Measurements from ENCODE around the gene B4GALNT3.

DNA sequence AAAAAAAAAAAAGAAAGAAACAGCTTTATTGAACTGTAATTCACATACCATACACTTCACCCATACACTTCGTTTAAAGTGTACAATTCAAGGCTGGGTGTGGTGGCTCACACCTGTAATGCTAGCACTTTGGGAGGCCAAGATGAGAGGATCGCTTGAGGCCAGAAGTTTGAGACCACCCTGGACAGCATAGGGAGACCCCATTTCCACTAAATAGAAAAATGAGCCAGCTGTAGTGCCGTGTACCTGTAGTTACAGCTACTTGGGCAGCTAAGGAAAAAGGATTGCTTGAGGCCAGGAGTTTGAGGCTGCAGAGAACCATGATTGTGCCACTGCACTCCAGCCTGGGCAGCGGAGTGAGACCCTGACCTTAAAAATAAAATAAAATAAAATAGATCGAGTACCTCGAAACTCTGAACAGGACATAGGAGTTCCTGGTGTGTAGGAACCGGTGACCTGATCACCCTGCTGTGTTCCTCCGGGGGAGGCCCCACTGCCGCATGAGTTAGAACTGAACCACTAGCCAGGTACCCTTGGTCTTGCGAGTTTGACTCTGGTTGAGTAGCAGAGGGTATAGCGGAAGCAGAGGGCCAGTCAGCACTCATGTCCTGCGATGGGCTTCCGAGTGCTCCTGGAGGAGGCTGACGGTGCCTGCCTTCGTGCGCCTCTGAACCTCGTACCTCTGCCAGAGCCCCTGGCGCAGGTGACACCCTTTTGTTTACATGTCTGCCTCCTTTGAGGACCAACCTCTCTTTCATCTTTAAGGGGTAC, 80.0 kb downstream of the B4GALNT3 start:
- no peak for TF ChIP-seq REST (IDR thresholded peaks at IDR 0.05; ENCODE audit: insufficient read depth in 1 of 2, low read depth in 2 of 2, low read length in 1 of 2)
- TF ChIP-seq, protein P1, sequence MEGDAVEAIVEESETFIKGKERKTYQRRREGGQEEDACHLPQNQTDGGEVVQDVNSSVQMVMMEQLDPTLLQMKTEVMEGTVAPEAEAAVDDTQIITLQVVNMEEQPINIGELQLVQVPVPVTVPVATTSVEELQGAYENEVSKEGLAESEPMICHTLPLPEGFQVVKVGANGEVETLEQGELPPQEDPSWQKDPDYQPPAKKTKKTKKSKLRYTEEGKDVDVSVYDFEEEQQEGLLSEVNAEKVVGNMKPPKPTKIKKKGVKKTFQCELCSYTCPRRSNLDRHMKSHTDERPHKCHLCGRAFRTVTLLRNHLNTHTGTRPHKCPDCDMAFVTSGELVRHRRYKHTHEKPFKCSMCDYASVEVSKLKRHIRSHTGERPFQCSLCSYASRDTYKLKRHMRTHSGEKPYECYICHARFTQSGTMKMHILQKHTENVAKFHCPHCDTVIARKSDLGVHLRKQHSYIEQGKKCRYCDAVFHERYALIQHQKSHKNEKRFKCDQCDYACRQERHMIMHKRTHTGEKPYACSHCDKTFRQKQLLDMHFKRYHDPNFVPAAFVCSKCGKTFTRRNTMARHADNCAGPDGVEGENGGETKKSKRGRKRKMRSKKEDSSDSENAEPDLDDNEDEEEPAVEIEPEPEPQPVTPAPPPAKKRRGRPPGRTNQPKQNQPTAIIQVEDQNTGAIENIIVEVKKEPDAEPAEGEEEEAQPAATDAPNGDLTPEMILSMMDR (IDR thresholded peaks at IDR 0.05): no peak
- TF ChIP-seq SIN3A (IDR thresholded peaks at IDR 0.05; ENCODE audit: borderline replicate concordance, insufficient read depth, low read depth, low read length): no peak
- no peak for TF ChIP-seq POLR2AphosphoS5 (IDR thresholded peaks at IDR 0.05; ENCODE audit: low read depth, low read length)
- TF ChIP-seq TCF7L2 (IDR thresholded peaks at IDR 0.05; ENCODE audit: low read depth, low read length): no peak
